ENCODE data around the gene SPECC1.

SPECC1 gene

DNA sequence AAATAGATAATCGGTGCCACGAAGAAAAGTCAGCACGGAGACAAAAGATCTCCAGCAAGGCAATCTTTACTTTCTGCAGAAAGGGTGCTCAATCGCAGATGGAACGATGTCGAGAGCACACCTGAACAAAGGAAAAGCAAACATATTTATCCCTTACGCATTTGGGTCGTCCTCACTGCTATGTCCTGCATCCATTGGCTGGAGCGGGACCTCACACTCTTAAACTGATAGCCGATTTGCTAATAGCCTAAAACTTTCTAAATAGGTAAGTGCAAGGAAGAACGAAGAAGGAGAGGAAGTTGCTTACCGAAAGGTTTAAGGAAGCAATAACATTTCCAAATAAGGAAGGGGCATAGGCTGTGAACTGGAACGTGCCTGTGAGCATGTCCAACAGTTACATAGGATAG is 30.4 kb upstream of the SPECC1 start:
- DNase-seq (ENCODE audit: low read depth), result no peak
- H3K4me3 ChIP-seq (replicated peaks; ENCODE audit: low read depth, low read length), result no peak overlapping the region
- TF ChIP-seq, protein P1, sequence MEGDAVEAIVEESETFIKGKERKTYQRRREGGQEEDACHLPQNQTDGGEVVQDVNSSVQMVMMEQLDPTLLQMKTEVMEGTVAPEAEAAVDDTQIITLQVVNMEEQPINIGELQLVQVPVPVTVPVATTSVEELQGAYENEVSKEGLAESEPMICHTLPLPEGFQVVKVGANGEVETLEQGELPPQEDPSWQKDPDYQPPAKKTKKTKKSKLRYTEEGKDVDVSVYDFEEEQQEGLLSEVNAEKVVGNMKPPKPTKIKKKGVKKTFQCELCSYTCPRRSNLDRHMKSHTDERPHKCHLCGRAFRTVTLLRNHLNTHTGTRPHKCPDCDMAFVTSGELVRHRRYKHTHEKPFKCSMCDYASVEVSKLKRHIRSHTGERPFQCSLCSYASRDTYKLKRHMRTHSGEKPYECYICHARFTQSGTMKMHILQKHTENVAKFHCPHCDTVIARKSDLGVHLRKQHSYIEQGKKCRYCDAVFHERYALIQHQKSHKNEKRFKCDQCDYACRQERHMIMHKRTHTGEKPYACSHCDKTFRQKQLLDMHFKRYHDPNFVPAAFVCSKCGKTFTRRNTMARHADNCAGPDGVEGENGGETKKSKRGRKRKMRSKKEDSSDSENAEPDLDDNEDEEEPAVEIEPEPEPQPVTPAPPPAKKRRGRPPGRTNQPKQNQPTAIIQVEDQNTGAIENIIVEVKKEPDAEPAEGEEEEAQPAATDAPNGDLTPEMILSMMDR (IDR thresholded peaks at IDR 0.05; ENCODE audit: low read length, missing control alignments), result no peak

DNA sequence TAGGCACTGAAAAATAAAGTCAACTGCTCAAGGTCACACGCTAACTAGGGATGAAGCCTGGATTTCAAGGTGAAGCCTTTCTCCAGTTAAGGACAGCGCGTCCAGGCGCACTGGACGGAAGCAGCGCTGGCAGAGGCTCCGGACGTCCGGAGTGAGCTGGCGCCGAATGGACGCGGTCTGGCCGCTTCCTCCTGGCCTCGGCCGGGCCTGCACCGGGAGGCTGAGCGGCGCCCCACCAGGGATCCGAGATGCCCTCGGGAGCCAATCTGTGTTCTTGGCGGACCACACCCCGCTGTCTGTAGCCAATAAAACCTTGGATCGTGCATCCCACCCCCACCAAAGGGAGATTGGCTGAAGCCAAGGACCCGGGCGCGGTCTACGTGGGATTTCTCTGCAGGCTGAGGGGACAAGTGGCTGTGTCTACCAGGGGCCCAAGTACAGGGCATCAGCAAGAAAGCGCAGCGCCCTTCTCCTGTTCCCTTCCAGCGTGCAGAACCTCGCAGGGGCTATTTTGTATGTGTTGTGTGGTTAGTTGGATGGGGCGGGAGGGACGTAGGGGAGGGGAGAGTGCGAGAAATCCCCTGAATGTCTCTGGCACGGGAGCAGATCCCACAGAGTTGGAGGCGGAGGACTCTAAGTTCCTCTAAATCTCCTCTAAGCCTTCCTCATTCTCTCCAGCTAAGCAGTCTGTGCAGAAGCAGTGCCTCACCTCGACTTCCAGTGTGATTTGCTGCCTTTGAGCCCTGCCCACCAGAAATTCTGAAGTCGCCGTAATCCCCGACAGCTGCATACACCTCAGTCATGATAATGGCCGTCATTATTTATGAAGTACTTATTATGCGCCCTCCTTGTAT is 29.0 kb upstream of the SPECC1 start:
- no peak overlapping the region for H3K4me3 ChIP-seq (replicated peaks; ENCODE audit: low read depth, low read length)

DNA sequence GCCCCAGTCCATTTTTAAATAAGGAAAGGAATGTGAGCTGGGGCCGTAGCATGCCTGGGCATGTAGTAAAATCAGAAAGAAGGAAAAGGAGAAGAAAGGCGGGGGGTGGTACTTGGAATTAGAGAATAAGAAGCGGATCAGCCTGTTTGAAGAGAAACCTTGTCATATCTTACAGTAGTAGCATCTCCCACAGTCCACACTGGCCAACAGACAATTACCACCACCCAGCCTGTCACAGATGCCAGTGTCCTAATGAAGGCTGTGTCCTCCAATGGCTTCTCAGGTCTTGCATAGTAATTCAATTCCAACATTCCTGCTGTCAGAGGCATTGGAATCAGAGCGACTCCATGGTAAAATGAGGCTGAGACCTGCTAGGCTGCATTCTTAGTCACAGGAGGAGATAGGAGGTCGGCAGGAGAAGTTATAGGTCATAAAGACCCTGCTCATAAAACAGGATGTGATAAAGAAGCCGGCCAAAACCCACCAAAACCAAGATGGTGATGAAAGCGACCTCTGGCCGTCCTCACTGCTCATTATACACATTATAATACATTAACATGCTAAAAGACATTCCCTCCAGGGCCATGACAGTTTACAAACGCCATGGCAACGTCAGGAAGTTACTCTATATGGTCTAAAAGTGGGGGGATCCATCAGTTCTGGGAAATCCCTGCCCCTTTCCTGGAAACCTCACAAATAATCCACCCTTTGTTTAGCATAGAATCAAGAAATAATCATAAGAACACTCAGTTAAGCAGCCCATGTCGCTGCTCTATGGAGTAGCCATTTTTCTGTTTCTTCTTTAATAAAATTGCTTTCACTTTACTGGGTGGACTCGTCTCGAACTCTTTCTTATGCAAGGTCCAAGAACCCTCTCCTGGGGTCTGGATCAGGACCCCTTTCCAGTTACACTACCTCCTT is 22.0 kb upstream of the SPECC1 start:
- H3K4me3 ChIP-seq (replicated peaks; ENCODE audit: low read depth, low read length), result no peak overlapping the region
- no peak for DNase-seq (ENCODE audit: low read depth)
- TF ChIP-seq, protein P1 (IDR thresholded peaks at IDR 0.05; ENCODE audit: low read length, missing control alignments), result no peak

More for the DNA sequence above, 29.0 kb upstream of the SPECC1 start:
- no peak for DNase-seq (ENCODE audit: low read depth)
- TF ChIP-seq, protein P1 (IDR thresholded peaks at IDR 0.05; ENCODE audit: low read length, missing control alignments), result no peak

DNA sequence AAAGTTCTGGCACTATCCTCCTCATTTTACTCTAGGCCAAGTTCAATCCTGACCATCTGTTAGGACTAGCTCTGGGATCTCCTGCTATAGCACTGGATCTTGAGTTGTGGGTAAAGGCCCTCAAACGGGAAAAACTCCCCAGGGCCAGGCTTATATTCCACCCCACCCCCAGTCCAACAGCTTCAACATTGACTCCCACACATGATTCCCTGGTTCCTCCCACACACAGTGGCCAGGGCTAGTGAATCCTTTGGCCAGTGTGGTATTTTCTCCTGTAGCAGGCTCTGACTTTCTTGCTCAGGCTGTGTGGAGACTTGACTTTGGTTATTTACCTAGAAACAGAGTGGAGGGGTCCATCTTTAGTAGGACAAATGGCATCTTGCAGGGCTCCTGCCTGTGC is 21.3 kb upstream of the SPECC1 start:
- DNase-seq (ENCODE audit: low read depth), result peak; percentile 32
- TF ChIP-seq, protein P1 (IDR thresholded peaks at IDR 0.05; ENCODE audit: low read length, missing control alignments), result no peak

DNA sequence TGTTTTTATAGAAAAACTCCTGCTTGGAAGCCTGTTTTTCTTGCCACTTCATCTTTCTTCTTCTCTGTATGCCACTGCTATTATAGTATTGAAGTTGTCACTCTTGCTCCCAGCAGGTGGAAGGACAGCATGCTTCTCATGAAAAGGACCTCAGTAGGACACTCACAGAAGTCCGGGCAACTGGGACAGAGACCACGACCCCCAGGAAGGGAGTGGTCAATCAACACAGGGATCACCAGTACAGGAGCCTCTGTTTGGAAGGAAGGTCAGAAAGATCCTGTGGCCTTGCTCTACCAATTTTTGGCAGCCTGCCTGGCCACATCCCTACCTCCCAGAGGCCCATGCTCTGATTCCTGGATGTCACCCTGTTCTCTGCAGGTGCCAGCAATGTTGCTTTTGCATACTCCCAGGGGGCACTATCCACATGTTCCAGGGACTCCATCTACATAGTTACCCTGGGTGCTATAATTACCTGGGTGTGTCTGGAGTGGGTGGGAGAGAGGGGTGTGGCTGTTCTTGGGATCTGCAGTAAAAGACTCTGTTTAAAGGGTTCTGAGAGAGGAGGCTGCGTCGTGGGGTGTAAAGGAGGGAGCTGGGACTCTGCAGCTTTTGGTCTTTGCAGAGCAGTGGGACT is 17.8 kb upstream of the SPECC1 start:
- TF ChIP-seq, protein P1 (IDR thresholded peaks at IDR 0.05; ENCODE audit: low read length, missing control alignments), result no peak

More for the DNA sequence above, 21.3 kb upstream of the SPECC1 start:
- H3K4me3 ChIP-seq (replicated peaks; ENCODE audit: low read depth, low read length), result no peak overlapping the region

DNA sequence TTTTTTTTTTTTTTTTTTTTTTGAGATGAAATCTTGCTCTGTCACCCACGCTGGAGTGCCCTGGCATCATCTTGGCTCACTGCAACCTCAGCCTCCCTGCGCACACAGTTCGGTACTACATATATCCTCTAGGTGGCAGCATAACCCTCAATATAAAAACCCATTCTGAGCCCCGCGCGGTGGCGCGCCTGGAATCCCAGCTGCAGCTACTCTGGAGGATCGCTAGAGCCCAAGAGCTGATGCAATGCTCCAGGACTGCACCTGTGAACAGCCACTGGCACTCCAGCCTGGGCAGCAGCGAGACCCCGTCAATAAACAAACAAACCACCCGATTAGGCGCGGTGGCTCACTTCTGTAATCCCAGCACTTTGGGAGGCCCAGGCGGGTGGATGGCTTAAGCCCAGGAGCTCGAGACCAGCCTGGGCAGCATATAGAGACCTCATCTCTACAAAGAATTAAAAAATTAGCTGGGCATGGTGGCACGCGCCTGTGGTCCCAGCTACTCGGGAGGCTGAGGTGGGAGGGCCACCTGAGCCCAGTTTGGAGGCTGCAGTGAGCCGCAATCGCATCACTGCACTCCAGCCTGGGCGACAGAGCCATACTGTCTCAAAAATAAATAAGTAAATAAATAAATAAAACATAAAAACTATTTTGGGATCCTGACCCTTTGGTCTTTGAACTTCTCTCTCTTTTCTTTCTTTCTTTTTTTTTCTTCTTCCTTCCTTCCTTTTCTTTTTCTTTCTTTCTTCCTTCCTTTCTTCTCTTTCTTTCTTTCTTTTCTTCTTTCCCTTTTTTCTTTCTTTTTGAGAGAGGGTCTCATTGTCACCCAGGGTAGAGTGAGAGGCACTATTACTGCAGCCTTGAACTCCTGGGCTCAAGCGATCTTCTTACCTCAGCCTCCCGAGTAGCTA is 16.1 kb upstream of the SPECC1 start:
- peak; percentile 88 for DNase-seq (ENCODE audit: low read depth)
- TF ChIP-seq, protein P1 (IDR thresholded peaks at IDR 0.05; ENCODE audit: low read length, missing control alignments), result peak; percentile 62
- no peak overlapping the region for H3K4me3 ChIP-seq (replicated peaks; ENCODE audit: low read depth, low read length)

More for the DNA sequence above, 17.8 kb upstream of the SPECC1 start:
- no peak for DNase-seq (ENCODE audit: low read depth)
- H3K4me3 ChIP-seq (replicated peaks; ENCODE audit: low read depth, low read length), result no peak overlapping the region

Data from fibroblast of pulmonary artery (primary cell).